PFSK-1 (cell line): ENCODE results near the gene JADE3.
A peak's percentile ranks its signal among the peaks of the same experiment; 100 is the strongest.

Experiments
- FOXP2 ChIP-seq: optimal IDR thresholded peaks from 2 replicates; pipeline ENCODE3; 2011; ENCODE audit warnings: borderline replicate concordance, control low read depth, inconsistent platforms; ENCODE audit not compliant: insufficient read depth; ENCODE audit errors: extremely low read length, extremely low read depth
- POLR2AphosphoS5 ChIP-seq: IDR thresholded peaks from 2 replicates; pipeline ENCODE4 v1.6.1; 2012; ENCODE audit warnings: low read depth, mild to moderate bottlenecking, control low read depth, low read length, moderate library complexity
- SIN3A ChIP-seq: IDR thresholded peaks from 2 replicates; pipeline ENCODE4 v1.6.1; 2012; ENCODE audit warnings: mild to moderate bottlenecking, low read length, moderate library complexity, borderline replicate concordance; ENCODE audit not compliant: insufficient read depth
- TAF1 ChIP-seq: IDR thresholded peaks from 2 replicates; pipeline ENCODE4 v1.6.1; 2012; ENCODE audit warnings: low read length, control low read depth, borderline replicate concordance; ENCODE audit not compliant: insufficient read depth
- TF ChIP-seq, protein P1 (sequence below), 2 experiments: IDR thresholded peaks; 2 replicates each; pipeline versions ENCODE4 v1.6.1 to v1.8.0; 2011 to 2012; ENCODE audit warnings: low read depth in 2 of 2, low read length in 2 of 2, control low read depth in 1 of 2, inconsistent platforms in 1 of 2, mild to moderate bottlenecking in 1 of 2, moderate library complexity in 1 of 2; ENCODE audit not compliant: insufficient read depth in 1 of 2

The JADE3 gene

DNA sequence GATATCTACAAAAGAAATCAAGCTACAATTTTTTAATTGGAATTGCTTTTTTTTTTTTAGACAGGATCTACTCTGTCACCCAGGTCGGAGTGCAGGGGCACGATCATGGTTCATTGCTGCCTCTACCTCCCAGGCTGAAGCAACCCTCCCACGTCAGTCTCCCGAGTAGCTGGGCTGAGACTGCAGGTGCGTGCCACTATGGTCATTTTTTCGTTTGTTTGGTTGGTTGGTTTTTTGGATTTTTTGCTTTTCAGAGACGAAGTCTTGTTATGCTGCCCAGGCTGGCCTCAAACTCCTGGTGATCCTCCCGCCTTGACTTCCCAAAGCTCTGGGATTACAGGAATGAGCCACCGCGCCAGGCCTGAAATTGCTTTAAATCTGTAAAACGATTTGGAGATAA, 181.6 kb downstream of the JADE3 start:
- no peak for TF ChIP-seq FOXP2
- no peak for TF ChIP-seq POLR2AphosphoS5
- TF ChIP-seq TAF1: no peak
- TF ChIP-seq, protein P1, sequence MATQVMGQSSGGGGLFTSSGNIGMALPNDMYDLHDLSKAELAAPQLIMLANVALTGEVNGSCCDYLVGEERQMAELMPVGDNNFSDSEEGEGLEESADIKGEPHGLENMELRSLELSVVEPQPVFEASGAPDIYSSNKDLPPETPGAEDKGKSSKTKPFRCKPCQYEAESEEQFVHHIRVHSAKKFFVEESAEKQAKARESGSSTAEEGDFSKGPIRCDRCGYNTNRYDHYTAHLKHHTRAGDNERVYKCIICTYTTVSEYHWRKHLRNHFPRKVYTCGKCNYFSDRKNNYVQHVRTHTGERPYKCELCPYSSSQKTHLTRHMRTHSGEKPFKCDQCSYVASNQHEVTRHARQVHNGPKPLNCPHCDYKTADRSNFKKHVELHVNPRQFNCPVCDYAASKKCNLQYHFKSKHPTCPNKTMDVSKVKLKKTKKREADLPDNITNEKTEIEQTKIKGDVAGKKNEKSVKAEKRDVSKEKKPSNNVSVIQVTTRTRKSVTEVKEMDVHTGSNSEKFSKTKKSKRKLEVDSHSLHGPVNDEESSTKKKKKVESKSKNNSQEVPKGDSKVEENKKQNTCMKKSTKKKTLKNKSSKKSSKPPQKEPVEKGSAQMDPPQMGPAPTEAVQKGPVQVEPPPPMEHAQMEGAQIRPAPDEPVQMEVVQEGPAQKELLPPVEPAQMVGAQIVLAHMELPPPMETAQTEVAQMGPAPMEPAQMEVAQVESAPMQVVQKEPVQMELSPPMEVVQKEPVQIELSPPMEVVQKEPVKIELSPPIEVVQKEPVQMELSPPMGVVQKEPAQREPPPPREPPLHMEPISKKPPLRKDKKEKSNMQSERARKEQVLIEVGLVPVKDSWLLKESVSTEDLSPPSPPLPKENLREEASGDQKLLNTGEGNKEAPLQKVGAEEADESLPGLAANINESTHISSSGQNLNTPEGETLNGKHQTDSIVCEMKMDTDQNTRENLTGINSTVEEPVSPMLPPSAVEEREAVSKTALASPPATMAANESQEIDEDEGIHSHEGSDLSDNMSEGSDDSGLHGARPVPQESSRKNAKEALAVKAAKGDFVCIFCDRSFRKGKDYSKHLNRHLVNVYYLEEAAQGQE (IDR thresholded peaks at IDR 0.05; ENCODE audit: insufficient read depth in 1 of 2, low read depth in 2 of 2, low read length in 2 of 2): no peak
- no peak for TF ChIP-seq SIN3A

DNA sequence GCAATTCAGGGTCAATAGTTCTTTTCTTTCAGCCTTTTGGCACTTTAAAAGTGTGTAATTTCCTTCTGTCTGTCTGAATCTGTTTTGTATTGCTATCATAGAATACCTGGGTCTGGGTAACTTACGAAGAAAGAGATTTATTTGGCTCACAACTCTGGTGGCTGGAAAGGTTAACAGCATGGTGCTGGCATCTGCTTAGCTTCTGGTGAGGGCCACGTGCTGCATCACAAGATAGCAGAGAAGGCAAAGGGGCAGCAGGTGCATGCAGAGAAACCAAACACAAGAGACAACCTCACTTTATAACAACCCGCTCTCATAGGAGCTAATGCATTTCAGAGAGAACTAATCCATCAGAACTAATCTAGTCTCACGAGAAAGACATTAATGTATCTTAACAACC, 184.8 kb downstream of the JADE3 start:
- TF ChIP-seq SIN3A (no peak), TAF1 (no peak)
- TF ChIP-seq, protein P1 (IDR thresholded peaks at IDR 0.05; ENCODE audit: insufficient read depth in 1 of 2, low read depth in 2 of 2, low read length in 2 of 2): no peak

DNA sequence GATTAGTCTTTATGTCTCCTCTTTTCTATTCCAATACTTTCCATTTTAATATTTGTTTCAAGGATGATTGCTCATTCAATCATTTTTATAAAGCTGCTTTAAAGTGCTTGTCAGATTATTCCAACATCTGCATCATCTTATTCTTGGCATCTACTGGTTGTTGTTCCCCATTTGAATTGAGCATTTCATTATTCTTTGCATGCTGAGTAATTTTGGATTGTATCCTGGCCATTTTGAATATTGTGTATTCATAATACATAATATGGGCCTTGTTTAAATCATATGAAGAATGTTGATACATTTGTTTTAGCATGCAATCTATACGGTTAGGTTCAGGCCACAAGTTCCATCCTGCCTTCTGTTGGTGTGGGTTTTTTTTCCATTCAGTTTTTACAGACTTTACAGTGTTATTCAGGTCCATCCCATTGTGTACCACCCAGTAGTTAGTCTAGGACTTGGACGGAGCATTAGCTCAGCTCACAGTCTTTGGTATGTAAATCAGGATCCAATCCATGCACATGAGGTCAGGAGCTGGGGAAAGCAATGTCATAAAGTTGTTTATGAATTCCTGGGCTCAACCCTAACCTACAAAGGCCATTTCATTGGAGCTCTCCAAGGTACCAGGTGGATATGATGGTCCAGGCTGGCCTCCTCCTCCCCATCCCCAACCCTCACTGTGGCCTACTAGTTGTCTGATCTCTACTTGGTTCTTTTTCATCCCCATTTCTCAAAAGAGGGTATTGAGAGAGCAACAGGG, 186.3 kb downstream of the JADE3 start:
- TF ChIP-seq POLR2AphosphoS5 (no peak), FOXP2 (no peak)
- TF ChIP-seq, protein P1 (IDR thresholded peaks at IDR 0.05; ENCODE audit: insufficient read depth in 1 of 2, low read depth in 2 of 2, low read length in 2 of 2): peak; percentile 62 to 87

DNA sequence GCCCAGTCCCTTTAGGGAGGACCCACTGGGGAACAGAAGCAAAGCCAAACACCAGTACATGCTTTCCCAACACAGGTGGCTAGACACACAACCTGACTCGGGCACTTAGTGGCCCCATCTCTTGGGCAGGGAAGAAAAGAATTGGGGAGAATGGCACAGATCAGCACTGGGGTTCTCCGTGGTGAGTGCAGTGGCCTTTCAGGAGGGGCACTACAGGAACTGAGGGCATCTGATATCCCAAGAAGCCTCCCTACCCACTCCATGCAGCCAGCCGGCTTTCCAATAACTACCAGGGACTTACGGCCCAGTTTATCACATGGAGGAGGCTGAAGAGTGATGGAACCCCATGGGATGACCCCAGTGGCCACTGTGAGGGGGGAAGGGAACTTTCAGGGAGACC, 189.0 kb downstream of the JADE3 start:
- TF ChIP-seq, protein P1 (IDR thresholded peaks at IDR 0.05; ENCODE audit: insufficient read depth in 1 of 2, low read depth in 2 of 2, low read length in 2 of 2): no peak
- TF ChIP-seq TAF1: no peak
- no peak for TF ChIP-seq FOXP2
- TF ChIP-seq POLR2AphosphoS5: no peak
- TF ChIP-seq SIN3A: no peak
